ENCODE measurements around the gene CRYBG3. TPM values are rescaled to one million over a fixed set of nuclear protein-coding genes. Genes with fewer than 3 reads are reported as not detected.

CRYBG3 gene
- total RNA-seq, 3 donors from 2014 or later: 13.6 to 71.6 (median 14.5) TPM

DNA sequence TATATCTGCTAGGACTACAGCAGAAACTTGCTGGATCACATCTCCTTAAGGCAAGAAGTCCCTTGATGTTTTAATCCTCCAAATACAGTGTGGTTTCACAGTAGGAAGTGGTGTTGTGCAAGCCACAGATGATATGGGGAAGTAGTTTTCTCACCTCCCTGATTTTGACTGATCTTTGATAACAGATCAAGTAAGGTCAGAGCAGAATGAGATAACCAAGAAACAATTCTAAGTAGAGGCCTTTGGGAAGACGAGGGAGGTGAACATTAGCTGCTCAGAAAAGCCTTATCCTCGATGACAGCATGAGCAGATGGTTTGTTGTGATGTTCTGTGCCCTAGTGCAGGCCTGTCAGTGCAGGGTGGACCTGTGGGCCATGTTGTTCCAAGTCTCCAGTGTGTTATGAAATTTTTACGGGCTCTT is 89.1 kb downstream of the CRYBG3 start:
- intact Hi-C loops (cut with DNase I, micrococcal nuclease): no loop called here
- TF ChIP-seq, protein P1, sequence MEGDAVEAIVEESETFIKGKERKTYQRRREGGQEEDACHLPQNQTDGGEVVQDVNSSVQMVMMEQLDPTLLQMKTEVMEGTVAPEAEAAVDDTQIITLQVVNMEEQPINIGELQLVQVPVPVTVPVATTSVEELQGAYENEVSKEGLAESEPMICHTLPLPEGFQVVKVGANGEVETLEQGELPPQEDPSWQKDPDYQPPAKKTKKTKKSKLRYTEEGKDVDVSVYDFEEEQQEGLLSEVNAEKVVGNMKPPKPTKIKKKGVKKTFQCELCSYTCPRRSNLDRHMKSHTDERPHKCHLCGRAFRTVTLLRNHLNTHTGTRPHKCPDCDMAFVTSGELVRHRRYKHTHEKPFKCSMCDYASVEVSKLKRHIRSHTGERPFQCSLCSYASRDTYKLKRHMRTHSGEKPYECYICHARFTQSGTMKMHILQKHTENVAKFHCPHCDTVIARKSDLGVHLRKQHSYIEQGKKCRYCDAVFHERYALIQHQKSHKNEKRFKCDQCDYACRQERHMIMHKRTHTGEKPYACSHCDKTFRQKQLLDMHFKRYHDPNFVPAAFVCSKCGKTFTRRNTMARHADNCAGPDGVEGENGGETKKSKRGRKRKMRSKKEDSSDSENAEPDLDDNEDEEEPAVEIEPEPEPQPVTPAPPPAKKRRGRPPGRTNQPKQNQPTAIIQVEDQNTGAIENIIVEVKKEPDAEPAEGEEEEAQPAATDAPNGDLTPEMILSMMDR (IDR thresholded peaks at IDR 0.05): no peak
- no peak overlapping the region for H3K4me3 ChIP-seq
- ATAC-seq (peak; percentile 47), DNase-seq (no peak)
- no peaks in the 10 kb centered on the region for H3K36me3 ChIP-seq (ENCODE audit: low read depth)
- H3K9me3 ChIP-seq: no peaks in the 10 kb centered on the region
- H3K4me1 ChIP-seq (ENCODE audit: low read depth): no peaks in the 10 kb centered on the region

DNA sequence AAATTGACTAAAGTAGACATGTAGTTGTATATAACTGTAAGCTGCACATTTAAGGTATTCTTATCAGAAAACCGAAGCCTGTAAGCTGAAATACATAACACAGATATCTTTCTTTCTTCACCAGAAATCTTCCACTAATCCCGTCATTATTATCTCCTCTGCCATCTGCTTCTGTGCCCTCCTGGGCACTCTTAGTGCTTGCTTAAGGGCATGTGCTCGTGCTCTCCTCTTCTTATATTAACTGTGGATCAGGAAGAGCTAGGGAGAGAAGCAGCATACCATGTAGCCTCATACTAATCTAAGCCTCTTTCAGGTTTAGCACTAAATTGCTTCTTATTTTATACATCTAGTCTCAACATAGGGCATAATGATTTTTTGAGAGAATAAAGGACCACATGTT is 89.6 kb downstream of the CRYBG3 start:
- TF ChIP-seq, protein P1 (IDR thresholded peaks at IDR 0.05): no peak
- H3K9me3 ChIP-seq: no peaks in the 10 kb centered on the region
- no peak overlapping the region for H3K4me3 ChIP-seq
- H3K36me3 ChIP-seq (ENCODE audit: low read depth): no peaks in the 10 kb centered on the region
- intact Hi-C loops (cut with DNase I, micrococcal nuclease): no loop called here
- no peaks in the 10 kb centered on the region for H3K4me1 ChIP-seq (ENCODE audit: low read depth)
- DNase-seq: no peak
- no peak for ATAC-seq

DNA sequence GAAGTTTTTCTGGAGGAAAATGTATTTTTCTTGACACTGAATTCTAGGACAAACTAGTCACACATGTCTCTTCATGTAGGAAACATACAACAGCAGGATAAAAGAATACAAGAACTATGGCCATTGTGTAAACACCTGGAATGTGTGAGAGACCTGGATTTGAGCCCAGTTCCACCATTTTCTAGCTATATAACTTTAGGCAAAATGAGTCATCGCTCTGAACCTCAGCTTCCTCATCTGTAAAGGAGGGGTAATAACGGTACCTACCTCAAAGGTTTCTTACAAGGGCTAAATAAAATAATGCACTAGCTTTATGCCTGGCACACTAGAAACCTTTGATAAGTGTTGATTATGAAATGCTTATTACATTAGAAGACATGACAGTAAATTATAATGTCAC is 92.6 kb downstream of the CRYBG3 start:
- Histone ChIP-seq H3K4me1 (ENCODE audit: low read depth) (no peaks in the 10 kb centered on the region), H3K9me3 (no peaks in the 10 kb centered on the region), H3K4me3 (no peak overlapping the region), H3K36me3 (ENCODE audit: low read depth) (no peaks in the 10 kb centered on the region)
- ATAC-seq: peak; percentile 88
- intact Hi-C loops (cut with DNase I, micrococcal nuclease): no loop called here
- DNase-seq: peak in 1 of 3 donors; percentile 21
- TF ChIP-seq, protein P1 (IDR thresholded peaks at IDR 0.05): no peak

DNA sequence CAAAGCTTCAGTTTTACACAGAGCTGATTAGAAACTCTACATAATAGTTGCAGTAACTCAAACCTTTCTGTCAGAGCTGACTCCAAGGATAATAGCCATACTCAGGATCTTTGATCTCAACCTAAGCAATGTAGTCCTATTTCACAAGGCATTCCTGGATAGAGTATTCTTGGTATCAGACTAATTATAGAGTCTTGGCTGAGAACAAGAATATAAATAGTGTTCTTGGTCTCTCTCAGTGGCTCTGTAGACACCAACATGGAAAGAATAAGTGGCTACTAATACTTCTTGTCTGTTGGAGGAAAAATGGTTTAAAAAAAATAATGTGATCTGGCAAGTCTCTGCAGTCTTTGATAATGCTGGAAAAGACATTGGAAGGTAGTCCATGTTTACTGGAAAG is 94.8 kb downstream of the CRYBG3 start:
- no peaks in the 10 kb centered on the region for H3K9me3 ChIP-seq
- DNase-seq (no peak), ATAC-seq (no peak)
- no peaks in the 10 kb centered on the region for H3K36me3 ChIP-seq (ENCODE audit: low read depth)
- intact Hi-C loops (cut with DNase I, micrococcal nuclease): no loop called here
- TF ChIP-seq, protein P1 (IDR thresholded peaks at IDR 0.05): no peak
- no peak overlapping the region for H3K4me3 ChIP-seq
- H3K4me1 ChIP-seq (ENCODE audit: low read depth): no peaks in the 10 kb centered on the region

DNA sequence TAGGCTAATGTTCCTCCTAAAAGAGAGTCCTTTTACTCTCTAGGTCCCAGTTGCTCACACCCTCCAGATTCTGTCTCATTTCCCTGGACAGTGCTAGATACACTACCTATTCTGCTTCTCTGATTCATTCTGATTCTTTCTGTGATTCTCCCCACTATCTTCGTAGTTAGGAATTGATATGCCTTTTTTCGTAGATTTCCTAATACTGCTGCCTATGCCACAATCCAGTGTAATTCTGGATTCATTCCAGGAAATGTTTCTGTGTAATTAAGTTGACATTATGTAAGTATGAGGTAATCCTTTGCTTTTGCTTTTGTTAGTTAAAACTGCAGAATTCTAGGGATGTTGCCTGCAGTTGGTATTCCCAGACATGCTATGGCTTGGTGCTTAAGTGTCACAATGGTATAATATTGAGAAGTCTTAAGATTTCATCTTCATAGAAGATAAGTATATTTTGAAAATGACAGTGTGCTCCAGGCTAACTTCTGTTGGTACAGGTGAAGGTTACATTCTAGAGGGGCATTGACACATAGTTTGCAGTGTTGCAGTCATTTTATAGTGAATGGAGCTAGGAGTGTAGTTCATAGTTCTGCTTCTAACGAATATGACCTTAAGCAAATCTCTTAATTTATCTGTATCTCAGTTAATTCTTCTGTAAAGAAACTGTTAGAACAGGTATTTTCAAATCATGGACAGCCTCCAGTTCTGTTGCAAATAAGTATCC is 96.2 kb downstream of the CRYBG3 start:
- H3K4me1 ChIP-seq (ENCODE audit: low read depth): no peaks in the 10 kb centered on the region
- intact Hi-C loops (cut with DNase I, micrococcal nuclease): no loop called here
- TF ChIP-seq, protein P1 (IDR thresholded peaks at IDR 0.05): no peak
- ATAC-seq (no peak), DNase-seq (no peak)
- H3K9me3 ChIP-seq: no peaks in the 10 kb centered on the region
- H3K4me3 ChIP-seq: no peak overlapping the region
- no peaks in the 10 kb centered on the region for H3K36me3 ChIP-seq (ENCODE audit: low read depth)
